Esophagus muscularis mucosa (tissue), 4 donors: ENCODE results near the gene C5orf52. TPM values are rescaled to one million over a fixed set of nuclear protein-coding genes. Genes with fewer than 3 reads are reported as not detected.

ENCODE experiments used
- DNase-seq: peaks from one replicate; pipeline ENCODE4 v3.0.0-alpha.2; 2017; ENCODE audit errors: extremely low spot score
- H3K27ac ChIP-seq, 4 donors: fragments of 200-600 bp; sonication (generic); replicated peaks in 1 of 4; 1 replicate in 3 of 4; 2 replicates in 1 of 4; pipeline ENCODE4 v1.5.1; 2016 to 2019; ENCODE audit warnings: mild to moderate bottlenecking in 1 of 4
- H3K27me3 ChIP-seq, 4 donors: fragments of 200-600 bp; sonication (generic); one replicate each; pipeline versions ENCODE4 v1.5.1 to v1.6.0; 2016 to 2019
- H3K36me3 ChIP-seq, 4 donors: fragments of 200-600 bp; sonication (generic); one replicate each; pipeline ENCODE4 v1.5.1; 2016 to 2019
- H3K4me1 ChIP-seq, 4 donors: fragments of 200-600 bp; sonication (generic); one replicate each; pipeline ENCODE4 v1.5.1; 2016 to 2019
- H3K4me3 ChIP-seq, 4 donors: fragments of 200-600 bp; sonication (generic); 1 replicate in 2 of 4; 2 replicates in 2 of 4; pipeline ENCODE4 v1.5.1; 2016 to 2019; ENCODE audit warnings: mild to moderate bottlenecking in 4 of 4, moderate library complexity in 1 of 4
- H3K9me3 ChIP-seq, 4 donors: fragments of 200-600 bp; sonication (generic); 1 replicate in 3 of 4; 2 replicates in 1 of 4; pipeline ENCODE4 v1.5.1; 2016 to 2019
- CTCF ChIP-seq, 3 experiments: fragments of 200-600 bp in 2 of 3; fragments of 450-650 bp in 1 of 3; sonication (generic) in 2 of 3; IDR thresholded peaks; one replicate each; pipeline ENCODE4 v1.5.1; 2017 to 2019; ENCODE audit warnings: antibody characterized with exemption in 3 of 3, mild to moderate bottlenecking in 2 of 3, moderate library complexity in 1 of 3
- EP300 ChIP-seq: sonication (generic); formaldehyde crosslinking; IDR thresholded peaks from one replicate; pipeline ENCODE4 v1.6.1; 2017; ENCODE audit warnings: antibody characterized with exemption
- POLR2A ChIP-seq: fragments of 450-650 bp; IDR thresholded peaks from one replicate; pipeline ENCODE4 v1.6.1; 2017; ENCODE audit warnings: antibody characterized with exemption, moderate library complexity, mild to moderate bottlenecking, low read depth
- POLR2AphosphoS5 ChIP-seq, 2 donors: sonication (generic); formaldehyde crosslinking; IDR thresholded peaks; one replicate each; pipeline ENCODE4 v1.6.1; 2017; ENCODE audit warnings: antibody characterized with exemption in 2 of 2
- WGBS: methylation state at CpG from one replicate; pipeline ENCODE4 v1.1.5; 2018; 5-methylcytosine and 5-hydroxymethylcytosine counted together
- intact Hi-C: fragments of 100-400 bp; cut with DNase I; formaldehyde crosslinking; loops from one replicate; pipeline ENCODE4 v1.15.1; 2023
- total RNA-seq, 4 donors: library from RNA; depleted of rRNA; stranded (reverse); fragments of >200 nt; gene quantifications; one replicate each; pipeline versions ENCODE4 v1.1.0 to v1.2.1, GENCODE V29; 2016

Gene C5orf52
- not detected for total RNA-seq

GRCh38 chr5:157670662-157671591 is at the start of gene C5orf52:
C5orf52 (plus strand) TSS chr5:157671533; CDS start chr5:157671615, 82 bp downstream.
- H3K27me3 ChIP-seq: peaks cover 0 to 26% (median 4%) of the 10 kb centered on the region in 4 donors
- H3K4me3 ChIP-seq: peak within 1 kb of the TSS; percentile 60 to 79 (median 64)
- no peak within 1 kb of the TSS for H3K27ac ChIP-seq
- H3K36me3 ChIP-seq: no peaks in the 10 kb centered on the region
- TF ChIP-seq CTCF (IDR thresholded peaks at IDR 0.05): no peak
- peak in 1 of 2 donors; percentile 2 for TF ChIP-seq POLR2AphosphoS5 (IDR thresholded peaks at IDR 0.05)
- no peaks in the 10 kb centered on the region for H3K9me3 ChIP-seq
- DNase-seq: peak; percentile 88
- WGBS: 9% methylated on average over 18 of the region's 59 CpGs
- intact Hi-C loops: loop anchor here (5.0 kb wide), 1 partner anchor 46 kb away; no protein-coding TSS in a partner anchor
- peaks cover 13 to 16% (median 15%) of the 10 kb centered on the region in 4 donors for H3K4me1 ChIP-seq

GRCh38 chr5:157624144-157624543 is 47.2 kb upstream of the C5orf52 start:
- TF ChIP-seq CTCF (IDR thresholded peaks at IDR 0.05): no peak
- TF ChIP-seq EP300: no peak
- no peak for TF ChIP-seq POLR2AphosphoS5 (IDR thresholded peaks at IDR 0.05)
- no peak for TF ChIP-seq POLR2A

GRCh38 chr5:157626831-157627230 is 44.5 kb upstream of the C5orf52 start:
- H3K9me3 ChIP-seq: no peaks in the 10 kb centered on the region
- no peak for DNase-seq
- TF ChIP-seq POLR2A: no peak
- no peak for TF ChIP-seq CTCF (IDR thresholded peaks at IDR 0.05)
- no peak for TF ChIP-seq POLR2AphosphoS5 (IDR thresholded peaks at IDR 0.05)
- no peak for TF ChIP-seq EP300
- no peaks in the 10 kb centered on the region for H3K27me3 ChIP-seq
- no peak overlapping the region for H3K27ac ChIP-seq
- peaks cover 0 to 5% (median 0%) of the 10 kb centered on the region in 4 donors for H3K4me1 ChIP-seq
- 98% methylated on average over 6 of the region's 6 CpGs for WGBS
- H3K4me3 ChIP-seq: no peak overlapping the region
- intact Hi-C loops: no loop called here
- no peaks in the 10 kb centered on the region for H3K36me3 ChIP-seq

More at GRCh38 chr5:157624144-157624543, 47.2 kb upstream of the C5orf52 start:
- H3K4me3 ChIP-seq: no peak overlapping the region
- WGBS: 73% methylated on average over 2 of the region's 2 CpGs
- peaks cover 0 to 5% (median 0%) of the 10 kb centered on the region in 4 donors for H3K4me1 ChIP-seq
- intact Hi-C loops: no loop called here
- H3K36me3 ChIP-seq: no peaks in the 10 kb centered on the region
- H3K27me3 ChIP-seq: no peaks in the 10 kb centered on the region
- no peak for DNase-seq
- H3K27ac ChIP-seq: no peak overlapping the region
- H3K9me3 ChIP-seq: no peaks in the 10 kb centered on the region

DNA sequence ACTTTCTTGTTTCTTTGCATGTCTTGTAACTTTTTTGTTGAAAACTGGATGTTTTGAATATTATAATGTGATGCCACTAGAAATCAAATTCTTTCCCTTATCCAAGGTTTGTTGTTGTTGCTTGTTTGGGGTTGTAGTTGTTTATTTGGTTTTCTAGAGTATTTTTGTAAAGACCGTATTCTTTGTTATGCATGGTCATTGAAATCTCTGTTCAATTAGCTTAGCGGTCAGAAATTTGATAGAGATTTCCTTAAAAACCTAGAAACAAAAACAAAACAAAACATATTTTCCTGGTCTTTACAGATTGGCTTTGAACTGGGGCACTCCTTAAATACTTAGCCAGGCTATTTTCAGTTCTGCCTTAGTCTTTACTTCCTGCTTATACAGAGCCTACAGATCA is 41.0 kb upstream of the C5orf52 start:
- no peak for DNase-seq
- no peak for TF ChIP-seq POLR2AphosphoS5 (IDR thresholded peaks at IDR 0.05)
- no peak for TF ChIP-seq CTCF (IDR thresholded peaks at IDR 0.05)
- no peak for TF ChIP-seq POLR2A
- no peak for TF ChIP-seq EP300
- no peaks in the 10 kb centered on the region for H3K27me3 ChIP-seq
- H3K27ac ChIP-seq: no peak overlapping the region
- 88% methylated on average over 2 of the region's 2 CpGs for WGBS
- intact Hi-C loops: no loop called here
- peaks cover 0 to 5% (median 0%) of the 10 kb centered on the region in 4 donors for H3K4me1 ChIP-seq
- H3K36me3 ChIP-seq: no peaks in the 10 kb centered on the region
- no peak overlapping the region for H3K4me3 ChIP-seq
- H3K9me3 ChIP-seq: no peaks in the 10 kb centered on the region
